H1 (cell line): ENCODE results near the gene TMEM135. TPM values are rescaled to one million over a fixed set of nuclear protein-coding genes. Genes with fewer than 3 reads are reported as not detected.

Experiments used
- CTCF ChIA-PET: fragments of 300-600 bp; sonication (Branson Sonifier 250); formaldehyde crosslinking; loops from one replicate; lab custom pipeline; 2021; ENCODE audit not compliant: partially characterized antibody; lab: Charles Lee
- POLR2A ChIA-PET: fragments of 300-600 bp; sonication (Branson Sonifier 250); formaldehyde crosslinking; loops from one replicate; lab custom pipeline; 2021; ENCODE audit warnings: inconsistent platforms; ENCODE audit not compliant: partially characterized antibody; lab: Charles Lee
- DNase-seq, 2 experiments: peaks; one replicate each; pipeline versions ENCODE4 v3.0.0 to v3.0.0-alpha.2; 2010 to 2022; ENCODE audit warnings: low spot score in 2 of 2, low read depth in 1 of 2, mixed read lengths in 1 of 2
- FAIRE-seq: peaks from 2 replicates; lab custom pipeline; 2011; peaks lifted over from hg19 to GRCh38; lab: Jason Lieb, UNC
- H2AFZ ChIP-seq: 2 replicates; pipeline ENCODE4 v1.8.1; 2012; ENCODE audit warnings: low read length, inconsistent platforms
- H2AK5ac ChIP-seq: 2 replicates; pipeline ENCODE4 v1.6.1; 2013; ENCODE audit warnings: low read depth, low read length
- H2BK120ac ChIP-seq: replicated peaks from 2 replicates; pipeline ENCODE3; 2013; ENCODE audit warnings: low read depth, low read length, inconsistent platforms
- H2BK12ac ChIP-seq: 2 replicates; pipeline ENCODE4 v1.6.1; 2013; ENCODE audit warnings: low read depth, low read length
- H2BK15ac ChIP-seq: 2 replicates; pipeline ENCODE4 v1.6.1; 2013; ENCODE audit warnings: low read length
- H2BK20ac ChIP-seq: 2 replicates; pipeline ENCODE4 v1.6.1; 2013; ENCODE audit warnings: low read length
- H2BK5ac ChIP-seq: 2 replicates; pipeline ENCODE4 v1.6.1; 2013; ENCODE audit warnings: low read depth, low read length
- H3K14ac ChIP-seq: 2 replicates; pipeline ENCODE4 v1.6.1; 2013; ENCODE audit warnings: inconsistent platforms; ENCODE audit not compliant: insufficient read length
- H3K18ac ChIP-seq: 2 replicates; pipeline ENCODE4 v1.6.1; 2013; ENCODE audit warnings: low read length; ENCODE audit errors: extremely low read depth
- H3K23ac ChIP-seq: 2 replicates; pipeline ENCODE4 v1.6.1; 2013; ENCODE audit warnings: inconsistent platforms; ENCODE audit not compliant: insufficient read length
- H3K23me2 ChIP-seq: 2 replicates; pipeline ENCODE4 v1.6.1; 2013; ENCODE audit warnings: low read depth, low read length
- H3K27ac ChIP-seq: 2 replicates; pipeline ENCODE4 v1.6.1; 2011; ENCODE audit warnings: low read depth, low read length, inconsistent platforms
- H3K27me3 ChIP-seq, 4 experiments: replicated peaks in 1 of 4; 1 replicate in 1 of 4; 2 replicates in 3 of 4; pipeline versions ENCODE4 v1.6.1 to v1.8.1; 2011 to 2013; ENCODE audit warnings: low read length in 3 of 4, mild to moderate bottlenecking in 3 of 4, inconsistent platforms in 2 of 4, mixed read lengths in 2 of 4, moderate library complexity in 1 of 4; ENCODE audit not compliant: control insufficient read depth in 3 of 4, insufficient read depth in 3 of 4; ENCODE audit errors: extremely low read depth in 1 of 4
- H3K36me3 ChIP-seq, 4 experiments: 2 replicates each; pipeline versions ENCODE4 v1.6.1 to v1.8.1; 2011 to 2013; ENCODE audit warnings: mild to moderate bottlenecking in 4 of 4, low read length in 3 of 4, moderate library complexity in 2 of 4, control low read depth in 1 of 4, inconsistent platforms in 1 of 4; ENCODE audit not compliant: insufficient read depth in 4 of 4, control insufficient read depth in 2 of 4
- H3K4ac ChIP-seq: replicated peaks from 2 replicates; pipeline ENCODE3; 2013; ENCODE audit warnings: low read length, low read depth, mixed read lengths, inconsistent platforms; ENCODE audit not compliant: insufficient read length
- H3K4me1 ChIP-seq, 4 experiments: replicated peaks in 1 of 4; 1 replicate in 1 of 4; 2 replicates in 3 of 4; pipeline versions ENCODE4 v1.6.1 to v1.8.1; 2011 to 2013; ENCODE audit warnings: low read length in 3 of 4, inconsistent platforms in 2 of 4, mixed read lengths in 1 of 4; ENCODE audit not compliant: insufficient read depth in 4 of 4, control insufficient read depth in 3 of 4
- H3K4me2 ChIP-seq, 2 experiments: 2 replicates each; pipeline versions ENCODE4 v1.6.1 to v1.8.1; 2011 to 2013; ENCODE audit warnings: low read depth in 2 of 2, low read length in 2 of 2, control low read depth in 1 of 2, inconsistent platforms in 1 of 2, mild to moderate bottlenecking in 1 of 2; ENCODE audit not compliant: insufficient read depth in 1 of 2
- H3K4me3 ChIP-seq, 4 experiments: fragments of 200-600, 300-600 bp in 1 of 4; sonication (generic), shearing (Covaris generic), sonication (Bioruptor Twin) in 1 of 4; 2 replicates each; pipeline versions ENCODE4 v1.5.1 to v1.8.1; 2011 to 2016; ENCODE audit warnings: low read length in 4 of 4, low read depth in 3 of 4, control low read depth in 2 of 4, inconsistent platforms in 2 of 4, mild to moderate bottlenecking in 2 of 4, mixed read lengths in 1 of 4, moderate library complexity in 1 of 4; ENCODE audit not compliant: insufficient read depth in 2 of 4; ENCODE audit errors: extremely low read depth in 1 of 4
- H3K56ac ChIP-seq: replicated peaks from 2 replicates; pipeline ENCODE3; 2013; ENCODE audit warnings: low read depth, mild to moderate bottlenecking, mixed read lengths, low read length, inconsistent platforms; ENCODE audit not compliant: insufficient read length
- H3K79me1 ChIP-seq: 2 replicates; pipeline ENCODE4 v1.6.1; 2013; ENCODE audit warnings: low read depth, low read length, control low read depth
- H3K79me2 ChIP-seq, 2 experiments: 2 replicates each; pipeline versions ENCODE4 v1.6.1 to v1.8.1; 2012 to 2013; ENCODE audit warnings: low read length in 2 of 2, mild to moderate bottlenecking in 2 of 2, inconsistent platforms in 1 of 2; ENCODE audit not compliant: insufficient read depth in 2 of 2, control insufficient read depth in 1 of 2
- H3K9ac ChIP-seq, 4 experiments: replicated peaks in 1 of 4; 1 replicate in 1 of 4; 2 replicates in 3 of 4; pipeline versions ENCODE4 v1.6.1 to v1.8.1; 2011 to 2013; ENCODE audit warnings: low read depth in 3 of 4, low read length in 3 of 4, control low read depth in 2 of 4, mild to moderate bottlenecking in 2 of 4, moderate library complexity in 2 of 4, inconsistent platforms in 1 of 4; ENCODE audit errors: extremely low read depth in 1 of 4
- H3K9me3 ChIP-seq, 2 experiments: 2 replicates each; pipeline versions ENCODE4 v1.6.1 to v1.8.1; 2012 to 2013; ENCODE audit warnings: mild to moderate bottlenecking in 2 of 2, moderate library complexity in 2 of 2, control low read depth in 1 of 2, inconsistent platforms in 1 of 2, low read depth in 1 of 2, low read length in 1 of 2, mixed read lengths in 1 of 2; ENCODE audit not compliant: insufficient read depth in 2 of 2
- H4K20me1 ChIP-seq, 2 experiments: replicated peaks in 1 of 2; 2 replicates each; pipeline versions ENCODE3 to v1.8.1; 2011 to 2013; ENCODE audit warnings: inconsistent platforms in 2 of 2, low read length in 2 of 2, mild to moderate bottlenecking in 1 of 2; ENCODE audit not compliant: insufficient read depth in 2 of 2, control insufficient read depth in 1 of 2
- H4K5ac ChIP-seq: 2 replicates; pipeline ENCODE4 v1.6.1; 2013; ENCODE audit warnings: low read length, low read depth, mixed read lengths, inconsistent platforms; ENCODE audit not compliant: insufficient read length
- H4K8ac ChIP-seq: 2 replicates; pipeline ENCODE4 v1.8.0; 2013; ENCODE audit warnings: mild to moderate bottlenecking, moderate library complexity, low read length, inconsistent platforms; ENCODE audit not compliant: insufficient read depth; ENCODE audit errors: extremely low read depth
- H4K91ac ChIP-seq: replicated peaks from 2 replicates; pipeline ENCODE3; 2013; ENCODE audit warnings: low read length, mixed read lengths, inconsistent platforms; ENCODE audit not compliant: insufficient read length
- CHD1 ChIP-seq: IDR thresholded peaks from 2 replicates; pipeline ENCODE4 v1.6.1; 2012; ENCODE audit warnings: low read depth, low read length, improper control_type of control experiment
- TAF1 ChIP-seq: IDR thresholded peaks from 2 replicates; pipeline ENCODE4 v1.6.1; 2011; ENCODE audit warnings: mild to moderate bottlenecking, low read depth, low read length
- polyA plus RNA-seq, 7 experiments: library from polyadenylated mRNA; depleted of rRNA in 3 of 7; stranded (reverse) in 5 of 7; unstranded in 2 of 7; fragments of >200 nt in 5 of 7; fragments of 200-250 nt in 2 of 7; gene quantifications; 1 replicate in 5 of 7; 2 replicates in 1 of 7; 4 replicates in 1 of 7; pipeline versions ENCODE4 v1.2.1 to v1.2.3, GENCODE V29; 2011 to 2013; ENCODE audit warnings: missing spikeins in 2 of 7, mixed read lengths in 2 of 7
- total RNA-seq: library from RNA; stranded (reverse); fragmentation: NEBNext Ultra II Directional; extraction: Animal tissue kit (Norgen Biotek cat#: 25700); gene quantifications from 2 replicates; pipeline ENCODE4 v1.2.1, GENCODE V29; 2021

TMEM135 gene
- total and polyA plus RNA-seq, 2 of the 8 experiments (the other 6 are each of a cell fraction or from before 2014, with no cell fraction given), result 9.3 to 31.3 TPM

- TF ChIP-seq TAF1, result no peak
- TF ChIP-seq CHD1, result no peak
- Histone ChIP-seq H4K20me1 (no peaks in the 10 kb centered on the region), H3K79me1 (no peaks in the 10 kb centered on the region), H3K23ac (no peak overlapping the region), H3K4me2 (no peak overlapping the region), H3K4me3 (no peak overlapping the region), H3K4ac (no peak overlapping the region), H3K79me2 (no peaks in the 10 kb centered on the region), H2BK120ac (no peak overlapping the region), H3K27me3 (no peaks in the 10 kb centered on the region), H3K9ac (no peak overlapping the region), H4K5ac (no peak overlapping the region), H3K27ac (no peak overlapping the region), H3K4me1 (no peaks in the 10 kb centered on the region), H4K8ac (no peak overlapping the region), H2BK20ac (no peak overlapping the region), H3K9me3 (no peaks in the 10 kb centered on the region), H2AK5ac (no peak overlapping the region), H3K36me3 (peaks cover 0 to 4% (median 0%) of the 10 kb centered on the region in 4 experiments; a peak in 3 of 8 replicates), H2AFZ (no peak overlapping the region), H3K18ac (no peak overlapping the region), H3K14ac (no peak overlapping the region), H4K91ac (no peak overlapping the region), H3K56ac (no peak overlapping the region), H3K23me2 (no peaks in the 10 kb centered on the region), H2BK15ac (no peak overlapping the region), H2BK5ac (no peak overlapping the region), H2BK12ac (no peak overlapping the region)
- CTCF ChIA-PET, result interaction anchor here (0.8 to 1.3 kb wide), 3 partner anchors 9 to 228 kb away, joined by 3 to 5 read pairs (median 4); no protein-coding TSS in a partner anchor
- POLR2A ChIA-PET, result no interaction called here
- DNase-seq (no peak), FAIRE-seq (no peak)
These were observed 287.2 kb downstream of the TMEM135 start for GRCh38 chr11:87324817-87325489.
